SK-N-SH treated with all-trans-retinoic acid at 6 μM for 48 hours (cell line): ENCODE results near the gene ZSWIM5.

Experiments
- GLIS3 ChIP-seq: fragments of 250-450 bp; sonication (Bioruptor Pico); IDR thresholded peaks from 2 replicates; pipeline ENCODE4 v1.5.0; 2020; ENCODE audit warnings: mild to moderate bottlenecking, moderate library complexity
- RARB ChIP-seq: fragments of 250-450 bp; sonication (Bioruptor Pico); IDR thresholded peaks from 2 replicates; pipeline ENCODE4 v1.8.0; 2021; ENCODE audit warnings: mild to moderate bottlenecking, moderate library complexity
- TF ChIP-seq, protein P1 (sequence below): fragments of 250-450 bp; sonication (Bioruptor Pico); IDR thresholded peaks from 2 replicates; pipeline ENCODE4 v1.5.0; 2020; ENCODE audit warnings: mild to moderate bottlenecking, moderate library complexity

DNA sequence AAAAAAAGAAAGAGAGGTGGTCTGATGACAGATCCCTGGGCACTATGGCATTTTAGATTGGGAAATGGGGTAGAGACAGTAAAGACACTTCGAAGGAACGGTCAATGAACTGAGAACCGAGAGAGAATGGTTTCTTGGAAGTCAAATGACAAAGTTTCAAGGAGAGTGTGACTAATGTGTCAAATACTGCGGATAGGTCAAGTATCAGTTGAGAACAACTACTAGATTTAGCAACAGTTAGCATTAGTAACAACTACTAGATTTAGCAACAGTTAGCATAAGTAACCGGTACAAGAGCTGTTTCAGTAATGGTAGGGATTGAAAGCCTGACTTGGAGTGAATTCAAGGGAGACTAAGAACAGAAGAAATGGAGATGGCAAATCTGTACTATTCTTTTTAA lies 159.4 kb downstream of the ZSWIM5 start:
- TF ChIP-seq GLIS3 (CRISPR knock-in tag) (no peak), RARB (CRISPR knock-in tag) (no peak)
- TF ChIP-seq, protein P1, sequence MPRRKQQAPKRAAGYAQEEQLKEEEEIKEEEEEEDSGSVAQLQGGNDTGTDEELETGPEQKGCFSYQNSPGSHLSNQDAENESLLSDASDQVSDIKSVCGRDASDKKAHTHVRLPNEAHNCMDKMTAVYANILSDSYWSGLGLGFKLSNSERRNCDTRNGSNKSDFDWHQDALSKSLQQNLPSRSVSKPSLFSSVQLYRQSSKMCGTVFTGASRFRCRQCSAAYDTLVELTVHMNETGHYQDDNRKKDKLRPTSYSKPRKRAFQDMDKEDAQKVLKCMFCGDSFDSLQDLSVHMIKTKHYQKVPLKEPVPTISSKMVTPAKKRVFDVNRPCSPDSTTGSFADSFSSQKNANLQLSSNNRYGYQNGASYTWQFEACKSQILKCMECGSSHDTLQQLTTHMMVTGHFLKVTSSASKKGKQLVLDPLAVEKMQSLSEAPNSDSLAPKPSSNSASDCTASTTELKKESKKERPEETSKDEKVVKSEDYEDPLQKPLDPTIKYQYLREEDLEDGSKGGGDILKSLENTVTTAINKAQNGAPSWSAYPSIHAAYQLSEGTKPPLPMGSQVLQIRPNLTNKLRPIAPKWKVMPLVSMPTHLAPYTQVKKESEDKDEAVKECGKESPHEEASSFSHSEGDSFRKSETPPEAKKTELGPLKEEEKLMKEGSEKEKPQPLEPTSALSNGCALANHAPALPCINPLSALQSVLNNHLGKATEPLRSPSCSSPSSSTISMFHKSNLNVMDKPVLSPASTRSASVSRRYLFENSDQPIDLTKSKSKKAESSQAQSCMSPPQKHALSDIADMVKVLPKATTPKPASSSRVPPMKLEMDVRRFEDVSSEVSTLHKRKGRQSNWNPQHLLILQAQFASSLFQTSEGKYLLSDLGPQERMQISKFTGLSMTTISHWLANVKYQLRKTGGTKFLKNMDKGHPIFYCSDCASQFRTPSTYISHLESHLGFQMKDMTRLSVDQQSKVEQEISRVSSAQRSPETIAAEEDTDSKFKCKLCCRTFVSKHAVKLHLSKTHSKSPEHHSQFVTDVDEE, result no peak
